ENCODE results near the gene UNG.
"Not testable (repeated sequence)": the region's sequence is repeated elsewhere in the genome, so short reads cannot be mapped to it uniquely, and the experiment has no call there.

The UNG gene

GRCh38 chr12:109097435-109098182, at the start of gene UNG:
TSS of gene UNG (plus strand) at chr12:109097597. CDS start at chr12:109097680, 83 bp downstream.
- DNase-seq (ENCODE audit: low read depth) = peak; percentile 71

GRCh38 chr12:109048706-109049105, 48.7 kb upstream of the UNG start:
- DNase-seq (ENCODE audit: low read depth) = not testable (repeated sequence)

- not testable (repeated sequence) for DNase-seq (ENCODE audit: low read depth)
Observed at GRCh38 chr12:109049794-109050193, 47.6 kb upstream of the UNG start.

- DNase-seq (ENCODE audit: low read depth) = no peak
Observed at GRCh38 chr12:109052097-109052413, 45.3 kb upstream of the UNG start.

GRCh38 chr12:109052414-109053323, 44.7 kb upstream of the UNG start, which contains the start of gene USP30:
TSS of gene USP30 (plus strand) at chr12:109052576. CDS start at chr12:109052679, 103 bp downstream.
- peak; percentile 55 for DNase-seq (ENCODE audit: low read depth)

GRCh38 chr12:109053382-109054123, 43.8 kb upstream of the UNG start:
- no peak for DNase-seq (ENCODE audit: low read depth)

GRCh38 chr12:109054124-109054513, 43.3 kb upstream of the UNG start:
- DNase-seq (ENCODE audit: low read depth) = not testable (repeated sequence)

GRCh38 chr12:109054520-109054919, 42.9 kb upstream of the UNG start:
- DNase-seq (ENCODE audit: low read depth) = no peak

- no peak for DNase-seq (ENCODE audit: low read depth)
Observed at GRCh38 chr12:109056891-109057290, 40.5 kb upstream of the UNG start.

GRCh38 chr12:109057376-109057775, 40.0 kb upstream of the UNG start:
- no peak for DNase-seq (ENCODE audit: low read depth)

GRCh38 chr12:109058773-109059172, 38.6 kb upstream of the UNG start:
- no peak for DNase-seq (ENCODE audit: low read depth)

- no peak for DNase-seq (ENCODE audit: low read depth)
Observed at GRCh38 chr12:109064143-109064542, 33.3 kb upstream of the UNG start.

GRCh38 chr12:109065154-109065852, 32.1 kb upstream of the UNG start:
- no peak for DNase-seq (ENCODE audit: low read depth)

- DNase-seq (ENCODE audit: low read depth) = no peak
Observed at GRCh38 chr12:109065853-109066193, 31.6 kb upstream of the UNG start.

GRCh38 chr12:109069307-109070271, 27.8 kb upstream of the UNG start:
- DNase-seq (ENCODE audit: low read depth) = no peak

- DNase-seq (ENCODE audit: low read depth) = no peak
Observed at GRCh38 chr12:109074866-109075265, 22.5 kb upstream of the UNG start.

GRCh38 chr12:109082751-109083150, 14.6 kb upstream of the UNG start:
- no peak for DNase-seq (ENCODE audit: low read depth)

GRCh38 chr12:109084425-109084824, 13.0 kb upstream of the UNG start:
- no peak for DNase-seq (ENCODE audit: low read depth)

GRCh38 chr12:109085590-109085989, 11.8 kb upstream of the UNG start:
- no peak for DNase-seq (ENCODE audit: low read depth)

- no peak for DNase-seq (ENCODE audit: low read depth)
Observed at GRCh38 chr12:109087250-109087649, 10.1 kb upstream of the UNG start.

GRCh38 chr12:109088818-109089217, 8.6 kb upstream of the UNG start:
- no peak for DNase-seq (ENCODE audit: low read depth)

Data from HS-27A (cell line).